CD4-positive, alpha-beta T cell treated with Interleukin-12 subunit alpha and Interleukin-12 subunit beta, for 1 hour (primary cell): Measurements from ENCODE around the gene PLEKHG4B.
"Not testable (repeated sequence)": the region's sequence is repeated elsewhere in the genome, so short reads cannot be mapped to it uniquely, and the experiment has no call there.

Experiments
- DNase-seq: peaks from one replicate; pipeline ENCODE4 v3.0.0-alpha.2; 2020

Gene PLEKHG4B

GRCh38 chr5:204966-205670, 113.2 kb downstream of the PLEKHG4B start:
- no peak for DNase-seq

- no peak for DNase-seq
These were observed 114.4 kb downstream of the PLEKHG4B start for GRCh38 chr5:206406-206805.

GRCh38 chr5:206927-207536, 115.1 kb downstream of the PLEKHG4B start:
- no peak for DNase-seq

- no peak for DNase-seq
These were observed 115.6 kb downstream of the PLEKHG4B start for GRCh38 chr5:207599-207998.

GRCh38 chr5:208449-209114, 116.6 kb downstream of the PLEKHG4B start:
- no peak for DNase-seq

DNA sequence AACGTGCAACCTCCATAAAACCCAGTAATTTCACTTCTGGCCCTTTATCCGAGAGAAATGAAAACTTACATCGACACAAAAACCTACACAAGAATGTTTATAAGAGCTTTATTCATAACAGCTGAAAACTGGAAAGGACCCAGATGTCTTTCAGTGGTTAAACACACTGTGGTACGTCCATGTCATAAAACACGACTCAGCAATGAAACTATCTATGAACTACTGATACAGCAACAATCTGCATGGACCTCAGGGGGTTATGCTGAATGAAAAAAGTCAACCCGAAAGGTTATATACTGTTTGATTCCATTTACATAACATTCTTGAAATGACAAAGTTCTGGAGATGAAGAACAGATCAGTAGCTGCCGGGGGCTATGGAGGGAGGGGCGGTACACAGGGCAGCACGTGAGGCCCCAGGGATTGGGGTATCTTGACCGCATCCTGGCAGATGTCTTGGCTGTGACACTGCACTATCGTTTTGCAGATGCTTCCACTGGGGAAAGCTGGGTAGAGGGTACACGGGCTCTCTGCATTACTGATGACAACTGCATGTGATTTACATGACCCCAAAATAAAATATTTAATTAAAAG, 121.9 kb downstream of the PLEKHG4B start:
- no peak for DNase-seq

- not testable (repeated sequence) for DNase-seq
These were observed 123.3 kb downstream of the PLEKHG4B start for GRCh38 chr5:215256-215655.

- not testable (repeated sequence) for DNase-seq
These were observed 124.1 kb downstream of the PLEKHG4B start for GRCh38 chr5:216076-216475.

- DNase-seq: peak; percentile 98
These were observed 125.8 kb downstream of the PLEKHG4B start, which contains the start of the genes CCDC127 and SDHA for GRCh38 chr5:217494-218456. CCDC127 (minus strand) TSS chr5:218153; CDS start chr5:216849, 1,304 bp downstream. SDHA (plus strand) TSS chr5:218320; CDS start chr5:218356, 36 bp downstream.

GRCh38 chr5:218457-219291, 126.7 kb downstream of the PLEKHG4B start:
- DNase-seq: peak; percentile 12

- DNase-seq: peak; percentile 40
These were observed 127.5 kb downstream of the PLEKHG4B start for GRCh38 chr5:219460-219863.

DNA sequence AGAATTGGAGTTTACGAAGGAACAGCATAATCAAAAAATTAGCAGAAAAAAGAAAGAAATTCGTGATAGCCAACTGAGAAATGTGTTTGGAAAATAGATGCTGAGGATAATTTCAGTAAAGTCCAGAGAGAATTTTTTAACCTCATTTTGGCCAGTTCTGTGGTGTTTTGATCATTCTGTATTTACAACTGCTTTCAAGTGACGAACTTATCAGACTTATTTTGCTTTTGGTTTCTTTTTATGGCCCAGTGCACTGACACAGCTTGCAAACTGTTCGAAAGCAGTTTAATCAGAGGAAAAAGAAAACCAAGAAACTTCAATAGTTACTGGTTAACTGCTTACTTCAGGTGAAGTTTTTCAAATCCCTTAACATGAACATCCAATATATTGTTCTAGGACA, 128.0 kb downstream of the PLEKHG4B start:
- DNase-seq: peak; percentile 42

DNA sequence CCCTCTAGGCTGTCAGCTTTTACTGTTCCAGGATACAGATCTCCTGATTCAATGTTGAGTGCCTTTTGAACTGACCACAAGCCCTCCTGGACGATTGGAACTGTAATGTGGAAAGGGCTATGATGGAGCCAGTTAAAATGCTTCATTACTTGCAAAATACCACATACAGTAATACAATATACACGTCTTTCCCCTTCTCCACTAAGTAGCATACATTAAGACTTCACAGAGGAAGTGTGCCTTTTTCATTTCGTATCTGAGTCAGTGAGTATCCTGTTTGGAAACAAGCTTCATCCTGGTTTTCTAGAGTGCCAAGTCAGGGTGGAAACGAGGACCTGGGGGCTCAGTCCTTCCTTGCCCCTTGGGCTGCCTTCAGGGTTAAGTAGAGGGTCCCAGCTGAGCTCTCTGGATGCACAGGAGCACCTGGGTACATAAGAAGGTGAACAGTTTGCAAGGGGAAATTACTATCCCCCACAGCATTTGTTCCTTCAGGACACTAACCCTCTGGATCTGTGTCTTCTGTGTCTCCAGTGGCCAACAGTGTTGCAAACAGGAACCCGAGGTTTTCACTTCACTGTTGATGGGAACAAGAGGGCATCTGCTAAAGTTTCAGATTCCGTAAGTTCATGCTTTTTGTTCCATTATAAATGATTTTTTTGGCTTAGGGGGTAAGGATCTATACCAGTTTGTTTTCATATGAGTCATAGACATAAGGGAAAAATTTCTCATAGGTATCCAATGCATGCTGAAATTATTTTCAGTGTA, 131.2 kb downstream of the PLEKHG4B start:
- DNase-seq: not testable (repeated sequence)

DNA sequence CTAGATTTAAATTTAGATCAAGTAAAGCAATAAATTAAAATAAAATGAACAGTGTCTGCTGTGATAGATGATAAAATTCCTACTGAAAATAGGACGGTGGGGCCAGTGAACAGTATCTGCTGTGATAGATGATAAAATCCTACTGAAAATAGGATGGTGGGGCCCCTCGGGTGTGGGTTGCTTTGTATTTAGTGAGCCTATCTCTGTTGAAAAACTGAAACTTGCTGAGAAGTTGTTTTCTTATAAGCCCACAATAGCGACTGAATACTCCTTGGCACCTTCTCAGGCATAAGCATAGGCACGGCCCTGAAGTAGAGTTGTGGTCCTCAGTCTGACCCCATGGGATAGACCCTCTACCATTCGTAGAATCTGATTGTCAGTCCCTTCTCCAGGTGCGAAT, 131.8 kb downstream of the PLEKHG4B start:
- DNase-seq: no peak

- DNase-seq: no peak
These were observed 133.4 kb downstream of the PLEKHG4B start for GRCh38 chr5:225334-225733.

DNA sequence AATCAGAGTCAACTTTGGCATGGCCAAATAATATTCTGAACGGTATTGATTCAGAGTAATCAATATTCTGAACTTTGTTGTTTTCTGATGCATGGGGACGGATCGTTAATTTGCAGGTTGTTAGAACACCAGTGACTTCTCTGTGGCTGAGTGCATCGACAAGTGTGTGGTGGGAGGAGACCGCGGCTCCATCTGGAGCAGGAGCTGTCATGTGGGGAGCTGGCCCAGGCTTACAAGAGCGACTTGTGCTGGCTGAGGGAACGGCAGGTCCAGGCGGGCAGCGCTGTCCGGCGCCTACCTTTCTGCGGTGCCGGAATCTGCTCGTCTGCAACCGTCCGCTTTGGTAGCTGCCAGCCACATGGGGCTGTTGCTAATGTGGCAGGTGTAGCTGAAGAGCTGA, 135.4 kb downstream of the PLEKHG4B start:
- DNase-seq: not testable (repeated sequence)

GRCh38 chr5:228886-229285, 136.9 kb downstream of the PLEKHG4B start:
- no peak for DNase-seq

DNA sequence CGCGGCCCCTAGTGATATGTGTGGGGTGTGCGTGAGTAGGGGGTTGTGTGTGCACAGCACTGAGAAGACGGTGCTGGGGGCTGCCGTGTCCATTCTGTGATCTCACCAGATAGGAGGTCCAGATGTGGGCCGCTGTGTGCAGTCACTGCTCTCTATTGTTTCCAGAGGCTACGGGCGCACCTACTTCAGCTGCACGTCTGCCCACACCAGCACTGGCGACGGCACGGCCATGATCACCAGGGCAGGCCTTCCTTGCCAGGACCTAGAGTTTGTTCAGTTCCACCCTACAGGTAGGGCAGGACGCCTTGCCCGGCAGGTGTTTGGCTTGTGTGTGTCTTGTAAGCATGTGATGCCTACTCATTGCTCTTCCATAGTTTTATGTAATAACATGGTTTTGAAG, 138.7 kb downstream of the PLEKHG4B start:
- no peak for DNase-seq

DNA sequence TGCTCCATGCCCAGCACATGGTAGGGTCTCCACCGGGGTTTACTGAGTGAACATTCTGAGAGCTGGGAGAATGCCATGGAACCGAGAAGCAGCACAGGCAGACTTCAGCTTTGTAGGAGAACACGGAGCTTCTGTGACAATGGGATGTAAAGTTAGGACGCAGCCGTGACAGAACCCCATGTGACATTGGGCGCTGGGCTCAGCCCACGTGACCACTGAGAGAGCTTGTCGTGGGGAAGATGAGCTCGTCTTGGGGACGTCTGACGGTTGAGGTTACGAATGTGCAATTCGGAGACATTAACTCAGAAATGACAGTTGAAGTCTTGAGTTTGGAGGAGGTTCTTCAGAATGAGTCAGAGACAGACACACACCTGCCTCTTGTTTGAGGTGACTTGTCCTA, 139.7 kb downstream of the PLEKHG4B start:
- DNase-seq: no peak

GRCh38 chr5:233426-233825, 141.5 kb downstream of the PLEKHG4B start:
- not testable (repeated sequence) for DNase-seq

DNA sequence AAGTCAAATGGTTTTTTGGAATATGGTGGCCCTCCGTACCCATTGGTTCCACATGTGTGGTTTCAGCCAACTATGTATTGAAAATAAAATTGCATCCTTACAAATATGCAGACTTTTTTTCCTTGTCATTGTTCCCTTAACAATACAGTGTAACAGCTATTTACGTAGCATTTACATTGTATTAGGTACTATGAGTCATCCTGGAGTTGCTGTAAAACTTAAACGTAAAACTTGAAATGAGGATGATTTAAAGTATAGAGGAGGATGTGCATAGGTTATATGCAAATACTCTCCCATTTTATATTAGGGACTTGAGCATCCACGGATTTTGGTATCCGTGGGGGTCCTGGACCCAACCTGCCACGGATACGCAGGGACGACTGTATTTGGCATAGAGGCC, 142.5 kb downstream of the PLEKHG4B start:
- no peak for DNase-seq
